Hepatocyte (in vitro differentiated cells): ENCODE results near the gene PCYT1B.

Experiments
- CTCF ChIP-seq: fragments of 200-600 bp; sonication (generic); IDR thresholded peaks from 2 replicates; pipeline ENCODE4 v1.5.1; 2016; ENCODE audit warnings: antibody characterized with exemption, mild to moderate bottlenecking; ENCODE audit not compliant: poor library complexity
- EZH2 ChIP-seq: fragments of 200-600 bp; sonication (generic); IDR thresholded peaks from 2 replicates; pipeline ENCODE4 v1.6.1; 2016; ENCODE audit warnings: antibody characterized with exemption, mild to moderate bottlenecking, borderline replicate concordance
- EZH2phosphoT487 ChIP-seq: fragments of 200-600 bp; sonication (generic); IDR thresholded peaks from one replicate; pipeline ENCODE4 v1.6.1; 2018; ENCODE audit warnings: antibody characterized with exemption, mild to moderate bottlenecking, low read depth, moderate library complexity; ENCODE audit not compliant: unreplicated experiment, severe bottlenecking

DNA sequence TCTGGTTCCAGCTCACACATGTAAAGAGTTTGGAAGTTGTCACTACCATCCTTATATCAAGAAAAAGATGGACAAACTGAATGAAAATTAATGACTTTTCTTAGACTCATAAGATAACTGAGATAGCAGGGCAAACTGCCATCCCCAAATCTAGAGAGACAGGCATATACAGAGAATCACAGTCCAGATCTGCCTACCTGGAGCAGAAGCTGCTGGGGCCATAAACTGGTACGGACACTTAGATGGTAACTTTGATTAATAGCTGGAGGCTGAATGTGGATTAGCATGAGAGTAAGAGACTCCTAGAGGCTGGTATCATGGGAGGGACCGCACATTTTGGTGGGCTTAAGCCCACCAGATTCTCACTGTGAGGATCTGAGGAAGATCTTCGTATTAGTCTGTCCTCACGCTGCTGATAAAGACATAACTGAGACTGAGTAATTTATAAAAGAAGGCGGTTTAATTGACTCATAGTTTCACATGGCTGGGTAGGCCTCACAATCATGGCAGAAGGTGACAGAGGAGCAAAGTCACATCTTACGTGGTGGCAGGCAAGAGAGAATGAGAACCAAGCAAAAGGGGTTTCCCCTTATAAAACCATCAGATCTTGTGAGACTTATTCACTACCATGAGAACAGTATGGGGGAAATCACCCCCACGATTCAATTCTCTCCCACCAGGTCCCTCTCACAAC, 35.7 kb upstream of the PCYT1B start:
- TF ChIP-seq EZH2 (no peak), CTCF (no peak), EZH2phosphoT487 (no peak)
